Measurements from ENCODE around the gene SYNE2. TPM values are rescaled to one million over a fixed set of nuclear protein-coding genes. Genes with fewer than 3 reads are reported as not detected.

Gene SYNE2
- total and polyA plus RNA-seq, 4 donors, result 12.0 to 79.9 (median 19.5) TPM

Small RNA genes lying within 50 kb of the gene (small RNA-seq; reads per million reads assigned to genes)
- gene MIR548H1 (not detected), gene RF00019 (not detected), gene RPS28P1 (not detected)

Other genes with a start within 250 kb of the SYNE2 start
- 1 to 10 TPM; 7.1 to 9.2 TPM for gene WDR89, start 211.1 kb upstream of the SYNE2 start, total RNA-seq
- 1 to 10 TPM; 3.3 to 3.9 TPM for gene WDR89, start 211.1 kb upstream of the SYNE2 start, polyA plus RNA-seq
- gene SGPP1, start 124.9 kb upstream of the SYNE2 start, total RNA-seq, result 10 to 100 TPM; 17.6 to 32.3 TPM
- 10 to 100 TPM; 12.3 to 13.6 TPM for gene SGPP1, start 124.9 kb upstream of the SYNE2 start, polyA plus RNA-seq

All from liver (tissue), 5 donors.